GM21737 (cell line): ENCODE data around the gene FOXB2.
"Not testable (repeated sequence)": the region's sequence is repeated elsewhere in the genome, so short reads cannot be mapped to it uniquely, and the experiment has no call there.

ENCODE experiments used
- ATAC-seq: cut with Tn5 transposase; IDR thresholded peaks from one replicate; pipeline ENCODE4 v1.9.1; 2021; ENCODE audit warnings: mild to moderate bottlenecking, moderate library complexity; ENCODE audit not compliant: unreplicated experiment

Gene FOXB2

DNA sequence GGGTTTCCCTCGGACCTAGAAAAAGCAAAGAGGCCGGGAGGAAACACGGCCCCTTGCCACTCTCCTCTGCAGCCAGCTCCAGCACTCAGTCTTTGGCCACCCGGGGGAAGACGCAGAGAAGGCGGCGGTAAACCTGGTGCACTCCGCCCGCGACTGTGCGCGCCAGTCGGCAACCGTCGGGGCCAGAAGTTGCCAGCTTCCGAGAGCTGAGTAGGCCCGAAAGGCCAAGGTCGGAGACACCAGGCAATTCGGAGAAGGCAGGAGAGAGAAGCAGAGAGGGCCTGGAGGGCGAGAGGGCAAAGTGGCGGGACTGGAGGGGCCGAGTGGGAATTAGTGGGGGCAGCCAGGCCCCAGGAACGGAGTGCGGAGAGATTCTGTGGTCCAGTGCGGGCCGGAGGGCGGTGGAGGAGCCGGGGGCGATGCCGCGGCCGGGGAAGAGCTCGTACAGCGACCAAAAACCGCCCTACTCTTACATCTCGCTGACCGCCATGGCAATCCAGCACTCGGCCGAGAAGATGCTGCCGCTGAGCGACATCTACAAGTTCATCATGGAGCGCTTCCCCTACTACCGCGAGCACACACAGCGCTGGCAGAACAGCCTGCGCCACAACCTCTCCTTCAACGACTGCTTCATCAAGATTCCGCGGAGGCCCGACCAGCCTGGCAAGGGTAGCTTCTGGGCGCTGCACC, at the start of gene FOXB2:
TSS of gene FOXB2 (plus strand) at position 420 of the 690 bp plus-strand sequence. CDS start at position 420, 0 bp downstream.
- ATAC-seq = no peak

DNA sequence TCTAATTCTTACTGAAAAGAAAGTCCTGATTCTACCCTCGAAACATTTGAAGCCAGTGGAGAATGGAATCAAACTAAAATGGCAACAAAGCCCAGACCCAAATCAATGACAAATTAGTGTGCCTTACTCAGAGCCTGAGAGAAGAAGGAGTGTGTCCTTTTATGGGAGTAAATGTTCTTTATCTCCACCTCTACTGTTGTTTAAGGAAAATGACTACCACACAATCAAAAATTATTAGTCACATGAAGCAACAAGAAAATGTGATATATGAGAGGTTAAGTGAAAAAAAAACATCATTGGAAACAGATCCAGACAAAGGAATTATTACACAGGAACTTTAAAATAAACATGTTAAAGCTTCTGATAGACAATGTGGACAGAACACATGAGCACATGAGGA, 49.7 kb upstream of the FOXB2 start:
- no peak for ATAC-seq

DNA sequence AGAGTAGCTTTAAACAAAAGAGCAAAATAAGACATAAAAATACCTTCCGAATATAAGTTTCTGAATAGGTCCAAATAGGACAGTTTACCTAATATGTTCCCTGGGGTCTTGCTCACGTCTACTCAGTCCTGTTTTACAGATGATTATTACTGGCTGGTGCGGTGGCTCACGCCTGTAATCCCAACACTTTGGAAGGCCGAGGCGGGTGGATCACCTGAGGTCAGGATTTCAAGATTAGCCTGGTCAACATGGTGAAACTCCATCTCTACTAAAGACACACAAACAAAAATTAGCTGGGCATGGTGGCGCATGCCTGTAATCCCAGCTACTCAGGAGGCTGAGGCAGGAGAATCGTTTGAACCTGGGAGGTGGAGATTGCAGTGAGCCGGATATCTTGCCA, 40.6 kb upstream of the FOXB2 start:
- not testable (repeated sequence) for ATAC-seq

DNA sequence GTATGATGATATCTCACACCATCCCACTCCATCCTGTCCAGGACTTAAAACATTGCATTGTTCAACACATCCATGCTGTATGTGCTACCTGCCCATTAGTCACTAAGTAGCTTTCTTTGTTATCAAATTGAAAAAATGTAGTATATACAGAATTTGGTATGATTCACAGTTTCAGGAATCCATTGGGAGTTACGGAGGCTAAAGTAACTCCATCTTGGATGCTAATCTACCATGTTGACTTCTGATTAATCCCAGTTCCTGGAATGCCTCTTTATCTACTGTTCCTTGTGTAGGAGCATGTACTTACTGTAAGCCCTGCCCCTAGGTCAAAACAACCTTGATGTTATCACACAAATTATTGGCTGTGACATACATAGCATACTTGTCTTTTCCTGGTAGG, 38.9 kb upstream of the FOXB2 start:
- ATAC-seq = no peak

DNA sequence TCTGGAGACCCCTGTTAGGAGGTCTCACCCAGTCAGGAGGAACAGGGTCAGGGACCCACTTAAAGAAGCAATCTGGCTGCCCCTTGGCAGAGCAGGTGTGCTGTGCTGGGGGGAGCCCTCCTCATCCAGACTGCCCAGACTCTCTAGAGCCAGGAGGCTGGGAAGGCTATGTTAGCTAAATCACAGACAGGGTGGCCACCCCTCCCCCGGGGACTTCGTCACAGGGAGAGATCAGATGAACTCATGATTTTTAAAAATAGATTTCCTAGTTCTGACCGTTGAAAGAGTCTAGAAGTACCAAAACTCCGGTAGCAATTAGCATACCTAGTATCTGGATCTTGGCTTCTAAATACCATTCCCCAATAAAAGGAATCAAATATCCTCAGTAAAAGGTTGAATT, 35.0 kb upstream of the FOXB2 start:
- no peak for ATAC-seq

DNA sequence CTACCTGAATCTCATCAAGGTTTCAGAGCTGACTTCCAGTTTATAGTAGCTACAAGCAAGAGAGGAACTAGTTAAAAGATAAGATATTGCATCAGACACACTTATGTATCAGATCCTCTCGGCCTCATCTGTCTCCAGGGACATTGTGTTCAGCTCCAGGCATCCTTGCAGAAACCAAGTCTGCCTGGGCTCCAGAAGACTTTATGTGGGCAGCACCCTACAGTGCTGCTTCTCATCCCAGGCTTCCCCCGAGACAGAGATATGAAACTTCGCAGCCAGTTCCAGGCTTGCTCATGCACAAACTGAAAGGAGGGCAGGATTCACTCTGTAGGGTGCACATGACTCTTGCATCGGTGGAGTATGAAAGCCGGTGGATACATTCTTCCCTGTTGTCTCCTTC, 33.9 kb upstream of the FOXB2 start:
- no peak for ATAC-seq

DNA sequence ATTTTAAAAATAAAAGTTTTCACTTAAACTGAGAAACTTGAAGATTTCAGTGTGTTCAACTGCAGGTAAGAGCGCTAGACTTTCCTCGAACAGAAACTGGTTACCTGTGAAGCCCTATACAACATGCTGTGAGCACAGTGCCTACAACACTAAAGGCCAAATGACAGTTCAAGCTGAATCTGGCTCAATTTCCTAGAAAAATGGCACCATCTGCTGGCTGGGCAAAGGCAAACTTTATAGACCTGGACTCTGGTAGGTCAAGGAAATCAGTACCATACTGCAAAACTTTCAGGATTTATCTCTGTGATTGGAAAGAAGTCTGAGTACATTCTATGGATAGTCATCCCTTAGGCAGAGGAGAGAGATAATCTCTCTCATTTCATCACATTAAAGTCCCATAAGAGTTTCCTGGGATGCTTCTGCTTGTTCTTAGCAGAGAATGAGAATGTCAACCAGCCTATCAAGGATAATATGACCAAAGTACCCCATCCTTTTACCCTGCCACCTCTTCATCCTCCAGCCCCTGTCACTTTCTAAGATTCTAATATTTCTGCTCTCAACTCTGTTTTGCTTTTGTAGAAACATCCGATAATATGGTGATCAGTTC, 31.8 kb upstream of the FOXB2 start:
- ATAC-seq = no peak

DNA sequence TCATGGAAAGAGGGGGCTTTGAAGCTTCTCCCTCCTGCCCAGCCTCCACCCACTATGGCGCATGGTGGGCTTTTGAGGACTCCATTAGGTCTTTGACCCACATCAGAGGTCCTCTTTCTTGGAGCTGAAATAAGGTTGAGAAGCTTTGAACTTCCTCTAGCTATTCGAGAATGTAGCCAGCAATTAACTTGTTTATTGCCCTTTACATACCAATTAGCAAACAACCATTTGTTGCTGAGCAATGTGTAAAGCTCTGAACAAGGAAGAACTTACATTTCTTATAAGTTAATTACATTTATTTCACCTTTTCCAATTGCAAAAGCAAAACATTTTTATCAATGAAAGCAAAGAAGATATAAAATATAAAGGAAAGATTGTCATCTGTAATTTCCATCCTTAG, 30.5 kb upstream of the FOXB2 start:
- ATAC-seq = no peak

DNA sequence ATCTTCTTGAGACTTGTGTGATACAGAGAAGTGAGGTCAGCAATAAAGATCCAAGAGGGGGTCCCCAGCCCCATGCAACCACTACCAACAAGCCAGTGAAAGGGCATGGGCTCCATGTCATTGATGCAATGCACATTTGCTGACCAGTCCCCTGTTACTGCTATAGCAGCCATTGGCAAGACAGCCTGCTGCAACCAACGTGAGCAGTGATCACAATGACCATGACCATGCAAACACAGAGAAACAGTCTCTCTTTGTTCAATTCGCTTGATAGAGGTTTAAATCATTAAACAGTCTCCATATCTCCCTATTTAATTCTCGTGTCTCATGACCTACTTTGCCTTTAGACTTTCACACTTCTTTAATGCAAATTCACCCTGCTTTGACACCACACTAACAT, 30.0 kb upstream of the FOXB2 start:
- ATAC-seq = no peak

DNA sequence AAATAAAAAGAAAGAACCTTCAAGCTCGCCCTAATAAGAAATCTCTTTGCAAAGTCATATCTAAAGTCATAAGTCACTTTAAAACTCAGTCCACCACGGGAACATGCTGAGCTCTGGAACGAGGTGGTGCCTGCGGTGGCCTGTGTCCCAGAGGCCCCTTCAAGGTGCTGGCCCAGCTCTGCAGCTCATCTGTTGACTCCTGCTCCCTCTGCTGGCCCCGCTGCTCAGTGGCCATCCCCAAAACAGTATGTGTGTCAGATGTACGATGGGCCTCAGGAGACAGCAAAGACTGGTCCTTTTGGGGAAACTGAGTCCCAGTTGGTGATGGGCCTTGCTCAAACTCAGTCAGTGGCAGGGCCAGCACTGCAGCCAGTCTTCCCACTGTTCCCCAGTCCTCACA, 22.8 kb upstream of the FOXB2 start:
- no peak for ATAC-seq

DNA sequence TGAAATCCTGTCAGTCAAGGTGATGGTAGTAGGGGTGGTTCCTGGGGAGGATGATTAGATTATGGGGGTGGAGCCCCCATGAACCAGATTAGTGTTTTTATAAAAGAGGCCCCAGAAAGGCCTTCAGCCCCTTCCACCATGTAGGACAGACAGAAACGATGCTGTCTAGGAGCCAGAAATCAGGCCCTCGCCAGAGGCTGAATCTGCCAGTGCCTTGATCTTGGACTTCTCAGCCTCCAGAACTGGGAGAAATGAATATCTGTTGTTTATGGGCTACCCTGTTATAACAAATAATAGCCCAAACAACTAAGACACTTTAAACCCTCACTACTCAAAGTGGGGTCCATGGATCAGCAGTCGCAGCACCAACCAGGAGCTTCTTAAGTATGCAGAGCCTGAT, 20.2 kb upstream of the FOXB2 start:
- no peak for ATAC-seq

DNA sequence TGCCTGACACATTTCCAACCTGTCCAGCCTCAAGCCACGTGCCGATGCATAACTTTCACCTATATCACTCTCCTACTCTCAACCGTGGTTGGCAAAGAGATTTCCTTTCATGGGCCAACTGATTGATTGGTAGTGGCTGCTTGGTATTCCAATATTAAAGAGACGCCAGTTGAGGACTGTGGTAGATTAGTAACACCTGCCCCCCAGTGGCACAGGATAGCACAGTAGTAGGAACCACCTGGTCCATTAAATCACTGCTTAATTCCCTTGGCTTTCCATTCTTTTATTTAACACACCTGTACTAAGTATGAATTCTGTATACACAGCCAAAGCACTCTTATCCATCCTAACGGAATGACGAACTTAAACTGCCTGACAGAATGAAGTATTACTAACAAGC, 19.1 kb upstream of the FOXB2 start:
- ATAC-seq = no peak

DNA sequence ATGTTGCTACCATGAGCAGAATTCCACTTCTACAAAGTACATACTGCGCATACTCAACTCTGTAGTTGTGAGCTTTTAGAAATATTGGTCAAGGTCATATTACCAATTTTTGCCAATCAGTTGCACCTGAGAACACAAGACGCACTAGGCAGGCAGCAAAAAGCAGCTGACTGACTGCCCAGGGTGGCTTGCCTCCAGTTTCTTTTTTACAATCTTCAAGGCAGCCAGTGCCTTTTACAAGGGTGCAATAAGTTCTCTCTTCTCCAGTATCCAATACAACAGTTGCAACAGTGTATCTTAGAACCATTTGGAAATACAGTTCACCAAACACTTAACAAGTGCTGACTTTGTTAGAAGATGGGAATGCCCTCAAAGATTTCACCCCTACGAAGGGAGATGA, 16.1 kb upstream of the FOXB2 start:
- no peak for ATAC-seq

DNA sequence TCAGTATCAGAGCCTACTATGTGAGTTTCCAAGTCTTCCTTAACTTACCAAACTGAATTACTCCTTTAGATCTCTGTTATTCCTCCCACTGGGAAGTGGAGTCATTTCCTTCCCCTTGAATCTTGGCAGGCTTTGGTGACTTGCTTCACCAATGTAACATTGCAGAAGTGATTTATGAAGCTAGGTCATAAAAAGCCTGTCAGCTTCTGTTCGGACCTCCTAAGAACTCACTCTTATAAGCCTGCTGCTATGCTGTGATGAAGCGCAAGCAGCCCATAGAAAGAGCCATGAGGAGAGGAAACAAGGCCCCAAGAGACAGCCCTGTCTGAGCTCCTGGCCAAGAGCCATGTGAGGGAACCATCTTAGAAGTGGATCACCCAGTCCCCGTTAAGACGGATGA, 14.2 kb upstream of the FOXB2 start:
- no peak for ATAC-seq

DNA sequence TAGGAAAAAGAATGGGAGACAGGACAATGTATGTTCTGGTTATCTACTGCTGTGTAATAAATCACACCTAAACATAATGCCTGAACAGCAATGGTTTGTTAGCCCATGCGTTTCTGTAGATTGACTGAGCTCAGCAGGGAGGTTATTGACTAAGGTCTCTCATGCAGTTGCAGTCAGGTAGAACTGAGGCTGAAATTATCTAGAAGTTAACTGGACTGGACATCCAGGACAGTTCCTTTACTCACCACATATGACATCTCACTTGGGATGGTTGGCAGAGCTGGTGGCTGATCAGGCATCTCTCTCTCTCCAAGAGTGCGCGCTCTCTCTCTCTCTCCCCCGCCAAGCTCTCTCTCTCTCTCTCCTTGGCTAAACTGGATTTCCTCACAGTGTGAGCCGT, 8.9 kb upstream of the FOXB2 start:
- no peak for ATAC-seq

DNA sequence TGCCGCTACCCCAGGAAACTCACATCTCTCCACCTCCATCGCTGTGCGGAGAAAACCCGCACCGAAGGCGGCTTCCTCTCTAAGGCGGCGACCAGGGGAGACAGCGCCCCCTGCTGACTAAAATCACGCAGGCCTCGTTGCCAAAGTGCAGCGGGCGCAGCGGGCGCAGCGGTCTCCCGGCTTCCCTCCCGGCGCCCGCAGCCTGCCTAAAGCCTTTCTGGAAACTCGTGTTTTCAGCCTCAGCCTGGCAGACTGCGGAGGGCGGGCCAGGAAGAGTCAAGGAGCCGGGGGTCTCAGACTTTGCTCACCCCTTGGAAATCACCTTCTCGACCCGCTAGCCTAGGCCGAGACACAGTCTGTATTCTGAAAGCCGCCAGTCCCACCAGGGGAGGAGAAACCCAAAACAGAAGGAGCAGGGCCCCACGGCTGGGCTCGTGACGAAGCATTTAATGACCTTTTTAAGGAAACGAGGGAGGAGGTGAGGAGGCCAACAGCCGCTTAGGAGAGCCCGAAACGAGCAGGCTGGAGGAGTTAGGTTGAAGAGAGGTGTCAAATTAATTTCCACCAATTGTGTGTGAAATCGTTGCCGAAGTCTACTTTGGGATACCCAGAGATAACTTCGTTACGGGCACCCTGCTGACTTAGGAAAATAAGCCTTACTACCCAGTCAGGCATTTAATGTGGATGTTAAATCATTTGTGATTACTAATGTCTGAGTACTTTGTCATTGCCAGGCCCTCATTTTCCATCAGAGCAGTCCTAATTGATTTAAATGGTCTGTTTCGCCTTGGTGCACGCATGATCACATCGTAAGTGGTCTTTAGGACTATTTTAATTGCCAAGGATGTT, 7.3 kb upstream of the FOXB2 start:
- ATAC-seq = peak; percentile 69

DNA sequence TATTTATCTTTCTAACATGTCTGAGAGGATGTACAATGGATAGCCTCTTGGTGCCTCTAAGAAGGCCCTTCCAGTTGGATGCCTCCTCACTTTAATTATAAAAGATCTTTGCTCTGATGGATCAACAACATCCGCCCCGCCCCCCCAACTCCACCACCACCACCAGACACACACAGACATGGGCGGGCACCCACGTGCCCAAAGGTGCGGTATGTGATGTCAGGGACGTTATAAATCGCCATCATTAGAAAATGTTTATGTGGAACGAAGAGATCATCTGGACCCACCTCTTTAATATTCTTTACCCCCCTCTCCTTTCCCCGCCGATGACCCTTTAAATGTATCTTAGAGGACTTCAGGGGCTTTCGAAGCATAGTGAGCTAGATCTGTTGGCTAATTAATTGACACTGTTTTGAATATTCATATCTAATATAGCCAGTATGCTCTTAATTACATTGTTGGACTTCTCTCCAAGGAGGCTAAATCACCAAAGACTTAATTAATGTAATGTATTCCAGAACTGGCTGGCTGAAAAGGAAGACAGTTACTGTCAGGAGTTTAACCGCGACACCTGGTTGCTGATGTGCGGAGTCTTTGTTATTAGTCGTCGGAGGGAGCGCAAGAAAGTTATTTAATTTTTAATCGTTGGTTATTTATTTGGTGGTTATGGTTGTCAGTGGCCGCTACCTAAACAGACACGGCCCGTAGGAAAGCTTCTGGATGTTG, 6.1 kb upstream of the FOXB2 start:
- ATAC-seq = no peak

DNA sequence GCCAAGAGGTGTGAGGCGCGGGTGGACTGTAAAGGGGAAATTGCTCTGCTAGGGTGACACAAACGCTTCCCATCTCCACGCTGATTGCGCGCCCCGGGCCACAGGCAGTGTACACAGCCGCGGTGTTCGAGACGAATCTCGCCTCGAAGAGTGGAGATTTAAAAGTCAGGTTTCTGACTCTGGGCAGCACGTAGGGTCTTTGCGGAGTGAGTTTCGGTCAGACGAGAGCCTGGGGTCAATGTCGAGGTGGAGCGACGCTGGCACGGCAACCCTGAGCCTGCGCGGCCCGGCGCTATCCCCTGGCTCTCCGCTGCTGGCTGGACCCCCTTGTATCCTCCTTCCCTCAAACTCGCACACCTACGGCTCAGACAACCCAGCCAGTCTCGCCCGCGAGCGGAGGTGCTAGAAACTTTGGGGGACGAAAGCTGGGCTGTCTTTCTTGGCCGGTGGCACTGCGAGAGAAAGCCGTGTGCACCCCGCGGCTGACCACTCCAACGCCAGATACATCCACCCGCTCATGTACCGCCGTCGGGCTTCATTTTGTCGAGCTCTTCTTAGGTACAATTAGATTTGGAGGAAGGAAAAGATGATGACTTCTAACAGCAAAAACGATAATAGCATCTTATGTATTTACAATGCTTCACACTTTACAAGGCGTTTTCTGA, 5.4 kb upstream of the FOXB2 start:
- no peak for ATAC-seq

DNA sequence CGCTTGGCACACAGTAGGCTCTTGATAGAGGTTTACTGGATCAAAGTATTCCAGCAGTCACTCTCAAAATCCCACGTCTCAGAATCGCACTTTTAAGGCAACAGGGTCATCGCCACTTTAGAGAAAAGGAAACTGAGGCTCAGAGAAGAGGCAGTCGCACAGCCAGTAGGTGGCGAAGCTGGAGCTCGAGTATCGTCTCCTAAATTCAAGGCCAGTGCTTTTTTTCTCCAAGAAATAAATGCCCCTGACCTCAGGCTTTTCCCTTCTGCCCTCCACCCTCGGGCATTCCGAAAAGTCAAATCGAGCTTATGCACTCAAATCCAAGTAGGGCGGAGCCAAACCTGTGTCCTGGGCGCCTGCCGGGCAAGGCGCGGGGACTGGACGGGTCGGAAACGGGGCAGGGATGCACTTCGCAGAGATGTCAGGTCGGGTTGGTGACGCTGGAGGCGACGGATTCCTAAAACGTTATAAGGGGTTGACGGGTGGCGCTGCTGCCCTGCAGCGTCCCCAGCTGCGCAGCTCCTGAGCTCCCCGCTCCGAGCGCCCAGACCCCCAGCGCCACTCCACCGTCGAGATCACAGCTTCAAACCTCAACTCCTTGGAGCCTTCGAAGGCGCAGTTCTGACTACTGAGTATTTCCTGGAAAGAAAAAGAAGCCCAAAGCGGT, 4.7 kb upstream of the FOXB2 start:
- no peak for ATAC-seq

DNA sequence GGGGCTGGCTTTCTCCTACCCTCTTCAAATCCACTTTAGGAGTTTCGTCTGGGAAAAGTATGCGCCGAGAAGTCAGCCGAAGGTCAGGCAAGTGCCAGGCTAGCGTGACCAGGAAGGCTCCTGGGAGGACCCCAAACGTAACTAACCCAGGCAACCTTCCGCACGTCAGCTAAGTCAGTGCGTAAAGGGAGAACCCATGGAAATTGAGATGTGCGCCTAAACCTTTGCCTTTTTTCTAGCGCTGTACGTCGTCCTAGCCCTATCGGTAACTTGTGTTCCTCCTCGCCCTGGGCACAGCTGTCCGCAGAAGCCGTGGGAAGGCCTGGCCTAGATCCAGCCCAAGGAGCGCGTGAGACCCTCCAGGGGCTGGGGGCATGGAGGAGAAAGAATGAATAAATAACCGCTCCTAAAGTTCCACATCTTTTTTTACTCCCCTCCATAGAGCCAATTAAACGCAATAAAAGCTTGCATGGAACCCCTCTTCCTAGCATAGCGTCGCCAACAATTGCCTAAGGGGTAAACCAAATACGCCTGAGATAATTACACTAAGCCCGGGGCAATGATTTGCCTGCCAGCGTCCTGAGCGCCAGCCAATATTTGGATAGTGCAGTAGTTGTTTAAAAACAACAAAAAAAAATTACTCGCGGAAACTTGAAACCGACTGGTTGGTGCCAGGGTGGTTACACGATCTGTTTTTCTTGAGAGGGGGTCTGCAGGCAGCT, 4.0 kb upstream of the FOXB2 start:
- no peak for ATAC-seq
